ENCODE data around the gene TCF7. TPM values are rescaled to one million over a fixed set of nuclear protein-coding genes. Genes with fewer than 3 reads are reported as not detected.

Gene TCF7
- total RNA-seq, 1 experiment from 2014 or later: 18.2 TPM

- no peak overlapping the region for H3K4me2 ChIP-seq (ENCODE audit: insufficient read depth, insufficient read length, low read length)
- Mint-ChIP-seq H3K9me3 (no peaks in the 10 kb centered on the region), H3K36me3 (ENCODE audit: insufficient read depth in 1 of 3, low read depth in 3 of 3) (peaks cover 17 to 76% (median 52%) of the 10 kb centered on the region in 3 experiments), H3K27ac (no peak overlapping the region), H3K27me3 (ENCODE audit: low read depth) (no peaks in the 10 kb centered on the region), H3K4me3 (no peak overlapping the region), H3K4me1 (0 out of 4 replicates have a peak, but pooled peaks cover 0 to 2% of the 10 kb centered on the region in 2 experiments)
- H2AFZ ChIP-seq (ENCODE audit: low read length): no peak overlapping the region
- no peak overlapping the region for H2BK5ac ChIP-seq (ENCODE audit: insufficient read length, low read length)
- no peak overlapping the region for H4K91ac ChIP-seq (ENCODE audit: insufficient read length, low read depth, low read length)
- no peaks in the 10 kb centered on the region for H3K27me3 ChIP-seq (ENCODE audit: insufficient read depth, low read length)
- DNase-seq: no peak
- H2BK120ac ChIP-seq (ENCODE audit: low read depth, low read length, poor library complexity, severe bottlenecking): no peak overlapping the region
- H3K79me1 ChIP-seq (ENCODE audit: insufficient read depth, low read depth, low read length, poor library complexity, severe bottlenecking): peaks cover 2% of the 10 kb centered on the region
- no peak overlapping the region for H2AK5ac ChIP-seq (ENCODE audit: insufficient read length, low read length)
- peaks cover 4% of the 10 kb centered on the region for H4K20me1 ChIP-seq (ENCODE audit: control insufficient read depth, insufficient read depth, insufficient read length)
- no peak overlapping the region for H2BK20ac ChIP-seq (ENCODE audit: low read depth, low read length, poor library complexity, severe bottlenecking)
- H3K14ac ChIP-seq (ENCODE audit: insufficient read depth, low read length): no peak overlapping the region
- H3K23me2 ChIP-seq (ENCODE audit: insufficient read length, low read depth, low read length, poor library complexity, severe bottlenecking): no peaks in the 10 kb centered on the region
- no peak overlapping the region for H2BK12ac ChIP-seq (ENCODE audit: insufficient read length, low read depth, low read length)
- H3K79me2 ChIP-seq (ENCODE audit: insufficient read depth, low read length): no peaks in the 10 kb centered on the region
- no peak; the same call in 2 of the 3 replicates for TF ChIP-seq CTCF (conservative IDR thresholded peaks at IDR 0.05)
- no peak overlapping the region for H4K5ac ChIP-seq (ENCODE audit: insufficient read length, low read depth, low read length)
- no peak overlapping the region for H3K9ac ChIP-seq (ENCODE audit: extremely low read depth, insufficient read length, low read length)
- no peak overlapping the region for H2BK15ac ChIP-seq (ENCODE audit: low read depth, low read length)
- no peak overlapping the region for H4K8ac ChIP-seq (replicated peaks; ENCODE audit: insufficient read length, low read depth, low read length)
- H3K4ac ChIP-seq (ENCODE audit: low read depth, low read length): no peak overlapping the region
- no CpG with 5 or more reads among the region's 2 CpGs for WGBS (ENCODE audit: extremely low coverage, insufficient read length, low lambda C conversion rate)
- no peak overlapping the region for H3K23ac ChIP-seq (ENCODE audit: insufficient read length, low read depth, low read length)
- H3K56ac ChIP-seq (ENCODE audit: insufficient read length, low read depth, low read length): no peak overlapping the region
- H3T11ph ChIP-seq (ENCODE audit: low read length): no peak overlapping the region
- no peaks in the 10 kb centered on the region for H3K4me1 ChIP-seq (ENCODE audit: insufficient read depth, low read length)
- no peak overlapping the region for H3K27ac ChIP-seq (ENCODE audit: insufficient read length, low read depth, low read length)
- H3K18ac ChIP-seq (ENCODE audit: insufficient read length, low read depth, low read length): no peak overlapping the region
- no peaks in the 10 kb centered on the region for H3K9me3 ChIP-seq (ENCODE audit: control insufficient read depth, low read depth, low read length)
These were observed 33.8 kb downstream of the TCF7 start for GRCh38 chr5:134148316-134148715.

Data from H9 (cell line).